Endodermal cell (in vitro differentiated cells): ENCODE measurements around the gene KIF6. TPM values are rescaled to one million over a fixed set of nuclear protein-coding genes. Genes with fewer than 3 reads are reported as not detected.

ENCODE experiments used
- DNase-seq: peaks from one replicate; pipeline ENCODE4 v3.0.0-alpha.2; 2017
- H3K27ac ChIP-seq: 2 replicates; pipeline ENCODE4 v1.5.1; 2013; ENCODE audit warnings: mild to moderate bottlenecking, low read depth, low read length, moderate library complexity
- H3K27me3 ChIP-seq: 2 replicates; pipeline ENCODE4 v1.6.1; 2013; ENCODE audit warnings: mild to moderate bottlenecking, low read length, moderate library complexity; ENCODE audit not compliant: insufficient read depth, control insufficient read depth, poor library complexity, severe bottlenecking
- H3K36me3 ChIP-seq: 2 replicates; pipeline ENCODE4 v1.7.0; 2013; ENCODE audit warnings: mild to moderate bottlenecking, low read length, moderate library complexity; ENCODE audit not compliant: control insufficient read depth, insufficient read depth
- H3K4me1 ChIP-seq: one replicate; pipeline ENCODE4 v1.7.0; 2013; ENCODE audit warnings: low read length; ENCODE audit not compliant: control insufficient read depth, insufficient read depth
- H3K4me3 ChIP-seq: 2 replicates; pipeline ENCODE4 v1.5.1; 2013; ENCODE audit warnings: mild to moderate bottlenecking, low read length, moderate library complexity
- H3K9ac ChIP-seq: 2 replicates; pipeline ENCODE4 v1.6.1; 2013; ENCODE audit warnings: mild to moderate bottlenecking, low read length, moderate library complexity; ENCODE audit not compliant: poor library complexity, severe bottlenecking; ENCODE audit errors: extremely low read depth
- H3K9me3 ChIP-seq: 2 replicates; pipeline ENCODE4 v1.6.1; 2013; ENCODE audit warnings: mild to moderate bottlenecking, low read length, moderate library complexity; ENCODE audit not compliant: control insufficient read depth
- H3K27ac Mint-ChIP-seq: 2 replicates; pipeline ENCODE4 v1.8.0; 2020; ENCODE audit warnings: mixed read lengths
- H3K27me3 Mint-ChIP-seq: 2 replicates; pipeline ENCODE4 v1.8.0; 2021; ENCODE audit warnings: mild to moderate bottlenecking, mixed read lengths; ENCODE audit not compliant: insufficient read depth
- H3K36me3 Mint-ChIP-seq: 2 replicates; pipeline ENCODE4 v1.8.0; 2020; ENCODE audit warnings: low read depth, mixed read lengths
- H3K4me1 Mint-ChIP-seq: 2 replicates; pipeline ENCODE4 v1.8.0; 2020; ENCODE audit warnings: mixed read lengths
- H3K4me3 Mint-ChIP-seq: 2 replicates; pipeline ENCODE4 v1.8.0; 2020; ENCODE audit warnings: mild to moderate bottlenecking, moderate library complexity, mixed read lengths
- H3K9me3 Mint-ChIP-seq: 2 replicates; pipeline ENCODE4 v1.8.0; 2020; ENCODE audit warnings: mild to moderate bottlenecking, mixed read lengths
- WGBS, 2 experiments: methylation state at CpG; one replicate each; pipeline versions ENCODE4 v1.1.5 to v1.1.7; 2013; ENCODE audit warnings: missing lambda C conversion rate in 2 of 2, mixed read lengths in 1 of 2; ENCODE audit not compliant: insufficient coverage in 1 of 2, insufficient read length in 1 of 2; 5-methylcytosine and 5-hydroxymethylcytosine counted together
- total RNA-seq, 2 donors: library from RNA; stranded (reverse); fragmentation: NEBNext Ultra II Directional in 1 of 2; extraction: Animal tissue kit (Norgen Biotek cat#: 25700) in 1 of 2; gene quantifications; 2 replicates in 1 of 2; 3 replicates in 1 of 2; pipeline ENCODE4 v1.2.1, GENCODE V29; 2021
- TF ChIP-seq, protein P1 (sequence below): fragments of 200-600 bp; sonication (generic); conservative IDR thresholded peaks from 2 replicates; pipeline ENCODE4 v1.5.0; 2021; ENCODE audit warnings: antibody characterized with exemption, mild to moderate bottlenecking

Gene KIF6
- total RNA-seq, 2 donors from 2014 or later = 0.62 to 1.1 TPM

DNA sequence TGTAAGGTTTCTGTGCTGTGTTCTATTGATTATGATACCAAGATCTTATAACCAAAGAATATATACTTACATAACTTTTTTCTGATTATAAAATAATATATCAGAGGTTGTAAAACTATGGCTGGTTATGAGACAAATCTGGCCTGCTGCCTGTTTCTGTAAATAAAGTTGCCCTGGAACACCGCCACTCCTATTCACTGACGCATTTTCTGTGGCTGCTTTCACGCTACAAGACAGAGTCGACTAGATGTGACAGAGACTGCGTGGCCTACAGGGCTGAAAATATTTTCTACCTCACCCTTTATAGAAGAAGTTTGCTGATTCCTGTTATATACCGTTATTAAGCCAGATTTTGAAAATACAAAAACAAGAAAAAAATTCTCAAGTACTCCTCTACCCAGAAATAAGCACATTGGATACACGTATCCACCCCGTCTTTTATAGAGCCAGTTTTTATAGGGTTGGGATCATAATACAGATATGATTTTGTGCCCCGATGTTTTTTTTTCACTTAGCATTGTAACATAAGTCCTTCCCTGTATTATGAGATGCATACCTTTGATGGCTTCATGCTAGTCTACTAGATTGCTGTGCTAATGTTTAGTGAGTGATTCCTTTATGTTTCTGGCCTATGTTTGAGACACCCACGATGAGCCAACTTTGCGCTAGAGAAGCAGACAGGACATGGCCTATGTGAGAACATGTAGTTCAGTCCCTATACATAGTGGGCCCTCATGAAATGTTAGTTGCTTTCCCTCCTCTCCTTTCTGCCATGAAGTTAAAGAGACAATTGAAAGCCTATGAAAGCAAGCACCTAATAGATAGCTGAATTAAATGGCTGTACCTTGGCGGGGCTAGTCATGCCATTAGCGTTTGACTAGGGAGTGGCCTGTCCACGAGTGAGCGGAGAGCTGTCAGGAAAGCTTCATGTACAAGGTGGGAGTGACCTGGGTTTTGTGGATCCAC lies 304.6 kb downstream of the KIF6 start:
- TF ChIP-seq, protein P1, sequence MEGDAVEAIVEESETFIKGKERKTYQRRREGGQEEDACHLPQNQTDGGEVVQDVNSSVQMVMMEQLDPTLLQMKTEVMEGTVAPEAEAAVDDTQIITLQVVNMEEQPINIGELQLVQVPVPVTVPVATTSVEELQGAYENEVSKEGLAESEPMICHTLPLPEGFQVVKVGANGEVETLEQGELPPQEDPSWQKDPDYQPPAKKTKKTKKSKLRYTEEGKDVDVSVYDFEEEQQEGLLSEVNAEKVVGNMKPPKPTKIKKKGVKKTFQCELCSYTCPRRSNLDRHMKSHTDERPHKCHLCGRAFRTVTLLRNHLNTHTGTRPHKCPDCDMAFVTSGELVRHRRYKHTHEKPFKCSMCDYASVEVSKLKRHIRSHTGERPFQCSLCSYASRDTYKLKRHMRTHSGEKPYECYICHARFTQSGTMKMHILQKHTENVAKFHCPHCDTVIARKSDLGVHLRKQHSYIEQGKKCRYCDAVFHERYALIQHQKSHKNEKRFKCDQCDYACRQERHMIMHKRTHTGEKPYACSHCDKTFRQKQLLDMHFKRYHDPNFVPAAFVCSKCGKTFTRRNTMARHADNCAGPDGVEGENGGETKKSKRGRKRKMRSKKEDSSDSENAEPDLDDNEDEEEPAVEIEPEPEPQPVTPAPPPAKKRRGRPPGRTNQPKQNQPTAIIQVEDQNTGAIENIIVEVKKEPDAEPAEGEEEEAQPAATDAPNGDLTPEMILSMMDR = no peak
- Histone ChIP-seq H3K36me3 (no peaks in the 10 kb centered on the region), H3K27ac (no peak overlapping the region), H3K27me3 (no peaks in the 10 kb centered on the region), H3K4me1 (no peaks in the 10 kb centered on the region), H3K9me3 (no peaks in the 10 kb centered on the region), H3K4me3 (no peak overlapping the region), H3K9ac (no peak overlapping the region)
- no peak for DNase-seq
- H3K36me3 Mint-ChIP-seq = no peaks in the 10 kb centered on the region
- H3K27ac Mint-ChIP-seq = no peak overlapping the region
- H3K9me3 Mint-ChIP-seq = no peaks in the 10 kb centered on the region
- H3K4me3 Mint-ChIP-seq = no peak overlapping the region
- H3K4me1 Mint-ChIP-seq = no peaks in the 10 kb centered on the region
- 95 to 100% methylated on average over 10 to 15 of the region's 15 CpGs for WGBS, 2 experiments
- H3K27me3 Mint-ChIP-seq = no peaks in the 10 kb centered on the region

DNA sequence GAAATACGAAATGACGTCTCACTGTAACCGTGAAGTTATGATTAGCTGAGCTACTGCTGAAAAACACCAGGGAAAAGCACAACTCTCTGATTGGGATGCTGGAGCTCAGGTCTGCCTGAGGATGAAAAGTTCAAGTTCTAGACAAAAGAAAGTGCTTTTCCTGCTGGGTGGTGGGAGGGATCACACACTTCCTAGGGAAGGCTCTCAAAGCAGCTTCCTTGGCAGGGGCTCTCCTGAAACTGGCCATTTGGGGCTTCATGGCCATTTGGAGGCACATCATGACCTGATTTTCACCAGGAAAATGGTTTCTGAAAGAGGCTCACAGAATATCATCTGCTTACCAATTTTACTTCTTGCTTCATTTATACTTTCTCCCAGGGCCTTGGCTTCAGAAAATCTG lies 305.6 kb downstream of the KIF6 start:
- H3K9ac ChIP-seq = no peak overlapping the region
- no peaks in the 10 kb centered on the region for H3K36me3 Mint-ChIP-seq
- TF ChIP-seq, protein P1 = no peak
- H3K4me3 Mint-ChIP-seq = no peak overlapping the region
- H3K36me3 ChIP-seq = no peaks in the 10 kb centered on the region
- H3K4me1 Mint-ChIP-seq = no peaks in the 10 kb centered on the region
- 86 to 87% methylated on average over 3 of the region's 3 CpGs for WGBS, 2 experiments
- no peaks in the 10 kb centered on the region for H3K9me3 ChIP-seq
- DNase-seq = no peak
- H3K9me3 Mint-ChIP-seq = no peaks in the 10 kb centered on the region
- H3K27ac ChIP-seq = no peak overlapping the region
- no peak overlapping the region for H3K27ac Mint-ChIP-seq
- no peaks in the 10 kb centered on the region for H3K27me3 Mint-ChIP-seq
- no peaks in the 10 kb centered on the region for H3K4me1 ChIP-seq
- H3K27me3 ChIP-seq = no peaks in the 10 kb centered on the region
- H3K4me3 ChIP-seq = no peak overlapping the region

DNA sequence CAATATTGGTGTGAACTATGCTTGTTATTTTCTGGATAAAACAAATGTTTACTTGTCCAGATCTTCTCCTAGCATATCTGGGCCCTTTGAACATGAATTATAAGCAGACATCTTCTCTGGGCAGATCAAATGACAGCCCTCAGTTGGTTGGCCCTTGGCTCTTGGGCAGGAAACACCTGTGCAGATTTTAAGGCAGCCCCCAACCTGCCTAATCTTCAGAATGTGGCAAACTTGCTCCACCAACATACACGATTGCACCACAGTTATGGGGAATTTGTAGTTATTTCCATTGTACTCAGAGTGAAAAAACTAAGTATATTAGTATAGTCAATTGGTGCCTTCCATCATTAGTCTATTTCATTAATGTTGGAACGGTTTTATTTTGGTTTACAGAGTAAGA lies 307.8 kb downstream of the KIF6 start:
- no peak overlapping the region for H3K4me3 ChIP-seq
- H3K27ac ChIP-seq = no peak overlapping the region
- H3K4me3 Mint-ChIP-seq = no peak overlapping the region
- H3K27ac Mint-ChIP-seq = no peak overlapping the region
- H3K36me3 Mint-ChIP-seq = no peaks in the 10 kb centered on the region
- no peaks in the 10 kb centered on the region for H3K4me1 Mint-ChIP-seq
- TF ChIP-seq, protein P1 = no peak
- no peaks in the 10 kb centered on the region for H3K9me3 ChIP-seq
- no peaks in the 10 kb centered on the region for H3K36me3 ChIP-seq
- no peak for DNase-seq
- no peaks in the 10 kb centered on the region for H3K27me3 ChIP-seq
- no peaks in the 10 kb centered on the region for H3K27me3 Mint-ChIP-seq
- H3K9me3 Mint-ChIP-seq = no peaks in the 10 kb centered on the region
- 100% methylated on average over 2 of the region's 2 CpGs; no CpG with 5 or more reads in 1 of the 2 experiments for WGBS, 2 experiments
- no peaks in the 10 kb centered on the region for H3K4me1 ChIP-seq
- H3K9ac ChIP-seq = peak overlapping the region; percentile 6
